ENCODE measurements around the gene CLCN3. TPM values are rescaled to one million over a fixed set of nuclear protein-coding genes. Genes with fewer than 3 reads are reported as not detected.

Gene CLCN3
- total and polyA plus RNA-seq, 2 of the 13 experiments (the other 11 are each of a cell fraction or from before 2014, with no cell fraction given) = 13.6 to 23.7 TPM

GRCh38 chr4:169765835-169766234, 145.5 kb downstream of the CLCN3 start:
- CTCF ChIA-PET (ENCODE audit: low intra/inter-chr PET ratio, low total read pairs) = no interaction called here
- no peaks in the 10 kb centered on the region for H3K9me3 ChIP-seq (ENCODE audit: low read length)
- no peak for FAIRE-seq
- H3K79me2 ChIP-seq (ENCODE audit: insufficient read depth, low read length) = no peaks in the 10 kb centered on the region
- no peak overlapping the region for H3K27ac ChIP-seq (ENCODE audit: extremely low read length, insufficient read depth, low read length)
- H2AFZ ChIP-seq (ENCODE audit: low read length) = no peak overlapping the region
- BruUV-seq (replicated peaks) = no TSS peak
- POLR2A ChIA-PET = no interaction called here
- no peaks in the 10 kb centered on the region; a peak in 1 of 5 replicates for H3K27me3 ChIP-seq (ENCODE audit: control insufficient read depth in 1 of 2, insufficient read depth in 2 of 2, low read length in 2 of 2)
- no peak for ATAC-seq
- no peak overlapping the region for H3K4me2 ChIP-seq (ENCODE audit: low read depth, low read length)
- H3K4me1 ChIP-seq (ENCODE audit: insufficient read depth, low read length) = peaks cover 10% of the 10 kb centered on the region
- no peak for DNase-seq (ENCODE audit: low spot score)
- H3K4me3 ChIP-seq (replicated peaks in 1 of 3; ENCODE audit: insufficient read depth in 1 of 3, low read depth in 2 of 3, low read length in 3 of 3) = no peak overlapping the region
- no peaks in the 10 kb centered on the region for H3K36me3 ChIP-seq (replicated peaks in 1 of 2; ENCODE audit: control insufficient read depth in 1 of 2, insufficient read depth in 2 of 2, low read length in 2 of 2)
- in situ Hi-C loops (cut with HindIII; ENCODE audit: extremely low pct_ligation_motif_present, low pct_unique_long_range_greater_than_20kb) (no loop called here), intact Hi-C loops (cut with micrococcal nuclease; ENCODE audit: unreplicated experiment) (no loop called here)
- H4K20me1 ChIP-seq (ENCODE audit: insufficient read depth, low read length) = no peaks in the 10 kb centered on the region
- TF ChIP-seq RARA (CRISPR knock-in tag; IDR thresholded peaks at IDR 0.05) = no peak
- TF ChIP-seq, protein P1, sequence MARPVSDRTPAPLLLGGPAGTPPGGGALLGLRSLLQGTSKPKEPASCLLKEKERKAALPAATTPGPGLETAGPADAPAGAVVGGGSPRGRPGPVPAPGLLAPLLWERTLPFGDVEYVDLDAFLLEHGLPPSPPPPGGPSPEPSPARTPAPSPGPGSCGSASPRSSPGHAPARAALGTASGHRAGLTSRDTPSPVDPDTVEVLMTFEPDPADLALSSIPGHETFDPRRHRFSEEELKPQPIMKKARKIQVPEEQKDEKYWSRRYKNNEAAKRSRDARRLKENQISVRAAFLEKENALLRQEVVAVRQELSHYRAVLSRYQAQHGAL (CRISPR knock-in tag; IDR thresholded peaks at IDR 0.05; ENCODE audit: not compliant biosample characterization) = no peak
- no peak for TF ChIP-seq ZSCAN21 (CRISPR knock-in tag; IDR thresholded peaks at IDR 0.05; ENCODE audit: borderline replicate concordance)
- TF ChIP-seq HOXA3 (CRISPR knock-in tag; IDR thresholded peaks at IDR 0.05) = no peak
- no peak for TF ChIP-seq SOX6 (IDR thresholded peaks at IDR 0.05)
- no peak for TF ChIP-seq SOX6 (CRISPR knock-in tag; IDR thresholded peaks at IDR 0.05)
- TF ChIP-seq NCOA2 (CRISPR knock-in tag; IDR thresholded peaks at IDR 0.05) = no peak
- TF ChIP-seq ZNF574 (CRISPR knock-in tag; IDR thresholded peaks at IDR 0.05) = no peak
- TF ChIP-seq CC2D1A (CRISPR knock-in tag; IDR thresholded peaks at IDR 0.05) = no peak
- WGBS (ENCODE audit: low lambda C conversion rate) = 69% methylated on average over 2 of the region's 2 CpGs
- no peak overlapping the region for H3K9ac ChIP-seq (ENCODE audit: insufficient read depth, low read depth, low read length)

All from HepG2 (cell line).